IPS DF 6.9 (cell line): ENCODE results near the gene KIAA1755.

Source experiments
- DNase-seq: peaks from one replicate; pipeline ENCODE4 v3.0.0-alpha.2; 2013; ENCODE audit warnings: low read depth, low spot score
- H3K27ac ChIP-seq: one replicate; pipeline ENCODE4 v1.5.1; 2013; ENCODE audit warnings: low read length, control low read depth
- H3K27me3 ChIP-seq: 2 replicates; pipeline ENCODE4 v1.6.1; 2013; ENCODE audit warnings: mild to moderate bottlenecking, low read length; ENCODE audit not compliant: control insufficient read depth, insufficient read depth
- H3K36me3 ChIP-seq: 2 replicates; pipeline ENCODE4 v1.6.1; 2013; ENCODE audit warnings: low read length; ENCODE audit not compliant: control insufficient read depth, insufficient read depth
- H3K4me1 ChIP-seq: 2 replicates; pipeline ENCODE4 v1.6.1; 2013; ENCODE audit warnings: low read length; ENCODE audit not compliant: control insufficient read depth, insufficient read depth
- H3K4me3 ChIP-seq: 2 replicates; pipeline ENCODE4 v1.5.1; 2013; ENCODE audit warnings: mild to moderate bottlenecking, low read length
- H3K9me3 ChIP-seq: 2 replicates; pipeline ENCODE4 v1.6.1; 2013; ENCODE audit warnings: low read length, inconsistent platforms; ENCODE audit not compliant: control insufficient read depth, insufficient read depth
- WGBS: extraction: QIAGEN DNeasy Blood & Tissue Kit; methylation state at CpG from one replicate; pipeline ENCODE4 v1.1.7; 2013; ENCODE audit warnings: mixed read lengths, missing lambda C conversion rate; ENCODE audit not compliant: insufficient read length, insufficient coverage; 5-methylcytosine and 5-hydroxymethylcytosine counted together

Gene KIAA1755

GRCh38 chr20:38227420-38228360 is 32.8 kb downstream of the KIAA1755 start:
- Histone ChIP-seq H3K27me3 (no peaks in the 10 kb centered on the region), H3K36me3 (no peaks in the 10 kb centered on the region), H3K9me3 (no peaks in the 10 kb centered on the region), H3K27ac (no peak overlapping the region), H3K4me1 (no peaks in the 10 kb centered on the region), H3K4me3 (no peak overlapping the region)
- no peak for DNase-seq
- no CpG with 5 or more reads among the region's 11 CpGs for WGBS

DNA sequence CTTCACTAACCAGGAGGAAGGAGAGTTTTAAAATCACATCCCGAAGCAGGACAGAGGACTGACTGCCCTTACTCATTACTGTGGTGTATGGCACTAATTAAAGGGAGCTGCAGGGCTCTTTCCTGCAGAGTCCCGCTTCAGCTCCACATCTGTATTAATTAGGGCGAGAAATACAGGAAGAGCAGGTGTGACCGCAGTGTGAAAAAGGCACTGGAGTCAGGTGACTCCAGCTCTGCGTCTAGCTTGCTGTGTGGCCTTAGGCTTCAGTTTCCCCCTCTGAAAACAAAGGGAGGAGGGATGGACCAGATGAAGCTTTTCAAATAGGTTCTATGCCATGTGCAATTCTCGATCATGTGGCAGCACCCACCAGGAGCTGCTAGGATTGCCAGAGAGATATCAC is 34.0 kb downstream of the KIAA1755 start:
- no peak overlapping the region for H3K4me3 ChIP-seq
- H3K27ac ChIP-seq = no peak overlapping the region
- H3K36me3 ChIP-seq = no peaks in the 10 kb centered on the region
- no peaks in the 10 kb centered on the region for H3K4me1 ChIP-seq
- no peaks in the 10 kb centered on the region for H3K9me3 ChIP-seq
- no CpG with 5 or more reads among the region's 6 CpGs for WGBS
- no peaks in the 10 kb centered on the region for H3K27me3 ChIP-seq
- no peak for DNase-seq

- Histone ChIP-seq H3K27ac (no peak overlapping the region), H3K27me3 (no peaks in the 10 kb centered on the region), H3K4me1 (no peaks in the 10 kb centered on the region), H3K36me3 (no peaks in the 10 kb centered on the region), H3K4me3 (no peak overlapping the region), H3K9me3 (no peaks in the 10 kb centered on the region)
- no peak for DNase-seq
- WGBS = no CpG with 5 or more reads among the region's 2 CpGs
Measured at GRCh38 chr20:38225900-38226263, 34.7 kb downstream of the KIAA1755 start.

DNA sequence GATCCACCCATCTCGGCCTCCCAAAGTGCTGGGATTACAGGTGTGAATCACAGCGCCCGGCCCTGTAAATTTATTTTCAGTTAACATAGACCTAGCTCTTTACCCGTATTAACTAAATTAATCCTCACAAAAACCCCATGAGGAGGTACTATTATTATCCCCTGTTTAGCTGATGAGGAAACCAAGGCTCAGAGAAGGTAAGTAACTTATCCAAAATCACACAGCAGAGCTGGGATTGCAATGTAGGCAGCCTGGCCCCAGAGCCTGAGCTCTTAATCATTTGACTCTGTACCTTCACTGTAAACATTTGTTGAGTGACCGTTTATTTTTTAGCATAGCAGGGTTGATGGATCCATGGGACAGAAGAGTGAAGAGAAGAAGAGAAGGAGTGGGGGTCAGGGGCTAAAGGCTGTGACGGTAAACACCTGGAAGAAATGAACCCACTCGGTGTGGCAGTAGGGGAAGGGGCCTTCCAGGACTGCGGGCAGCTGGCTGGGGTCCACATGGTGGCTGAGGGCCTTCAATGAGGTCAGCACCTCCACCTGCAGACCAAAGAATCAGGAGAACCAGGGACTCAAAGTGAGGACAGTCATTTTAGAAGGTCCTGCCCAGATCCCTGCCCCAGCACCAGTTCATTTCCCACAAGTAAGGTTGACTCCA is 35.2 kb downstream of the KIAA1755 start:
- no peak for DNase-seq
- no peaks in the 10 kb centered on the region for H3K27me3 ChIP-seq
- no peaks in the 10 kb centered on the region for H3K9me3 ChIP-seq
- no peaks in the 10 kb centered on the region for H3K4me1 ChIP-seq
- H3K36me3 ChIP-seq = no peaks in the 10 kb centered on the region
- no peak overlapping the region for H3K27ac ChIP-seq
- H3K4me3 ChIP-seq = no peak overlapping the region
- WGBS = no CpG with 5 or more reads among the region's 8 CpGs

GRCh38 chr20:38224531-38224930 is 36.0 kb downstream of the KIAA1755 start:
- no peaks in the 10 kb centered on the region for H3K9me3 ChIP-seq
- H3K27me3 ChIP-seq = no peaks in the 10 kb centered on the region
- WGBS = no CpG with 5 or more reads among the region's 10 CpGs
- DNase-seq = no peak
- no peak overlapping the region for H3K4me3 ChIP-seq
- no peaks in the 10 kb centered on the region for H3K4me1 ChIP-seq
- no peak overlapping the region for H3K27ac ChIP-seq
- H3K36me3 ChIP-seq = no peaks in the 10 kb centered on the region

GRCh38 chr20:38223743-38224100 is 36.8 kb downstream of the KIAA1755 start:
- no CpG with 5 or more reads among the region's 3 CpGs for WGBS

GRCh38 chr20:38222923-38223742 is 37.4 kb downstream of the KIAA1755 start:
- no peaks in the 10 kb centered on the region for H3K27me3 ChIP-seq
- DNase-seq = no peak
- no CpG with 5 or more reads among the region's 7 CpGs for WGBS
- H3K9me3 ChIP-seq = no peaks in the 10 kb centered on the region
- H3K36me3 ChIP-seq = no peaks in the 10 kb centered on the region
- H3K4me1 ChIP-seq = no peaks in the 10 kb centered on the region
- H3K27ac ChIP-seq = no peak overlapping the region
- H3K4me3 ChIP-seq = no peak overlapping the region

More at GRCh38 chr20:38223743-38224100, 36.8 kb downstream of the KIAA1755 start:
- Histone ChIP-seq H3K4me1 (no peaks in the 10 kb centered on the region), H3K27ac (no peak overlapping the region), H3K9me3 (no peaks in the 10 kb centered on the region), H3K4me3 (no peak overlapping the region), H3K36me3 (no peaks in the 10 kb centered on the region), H3K27me3 (no peaks in the 10 kb centered on the region)
- DNase-seq = no peak

- WGBS = no CpG with 5 or more reads among the region's 12 CpGs
- H3K27ac ChIP-seq = no peak overlapping the region
- H3K4me1 ChIP-seq = no peaks in the 10 kb centered on the region
- H3K4me3 ChIP-seq = no peak overlapping the region
- H3K36me3 ChIP-seq = no peaks in the 10 kb centered on the region
- no peaks in the 10 kb centered on the region for H3K9me3 ChIP-seq
- peak; percentile 43 for DNase-seq
- no peaks in the 10 kb centered on the region for H3K27me3 ChIP-seq
Measured at GRCh38 chr20:38222231-38222922, 38.2 kb downstream of the KIAA1755 start.

GRCh38 chr20:38221119-38221589 is 39.4 kb downstream of the KIAA1755 start:
- H3K27ac ChIP-seq = no peak overlapping the region
- WGBS = no CpG with 5 or more reads among the region's 11 CpGs
- peak; percentile 55 for DNase-seq
- H3K4me3 ChIP-seq = no peak overlapping the region
- H3K27me3 ChIP-seq = no peaks in the 10 kb centered on the region
- no peaks in the 10 kb centered on the region for H3K36me3 ChIP-seq
- H3K4me1 ChIP-seq = no peaks in the 10 kb centered on the region
- no peaks in the 10 kb centered on the region for H3K9me3 ChIP-seq
